GM12878 (cell line): ENCODE measurements around the gene COL25A1. TPM values are rescaled to one million over a fixed set of nuclear protein-coding genes. Genes with fewer than 3 reads are reported as not detected.

ENCODE experiments used
- ATAC-seq: fragments of 200-7000 bp; cut with Tn5 transposase; 3 replicates; pipeline ENCODE4 v1.9.1; 2020; ENCODE audit warnings: mild to moderate bottlenecking, moderate library complexity
- BruUV-seq: library from RNA; stranded (reverse); fragments of 400-500 nt; replicated peaks from 2 replicates; lab custom pipeline; 2021; lab: Mats Ljungman, UMichigan
- CTCF ChIA-PET: fragments of 300-600 bp; sonication (Branson Sonifier 250); formaldehyde crosslinking; extraction: SDS; loops from one replicate; lab custom pipeline; 2021; ENCODE audit warnings: inconsistent platforms; lab: Yijun Ruan, JAX
- POLR2A ChIA-PET: fragments of 350-600 bp; formaldehyde crosslinking; extraction: SDS; loops from one replicate; lab custom pipeline; 2021; ENCODE audit warnings: inconsistent platforms; lab: Charles Lee
- RAD21 ChIA-PET: fragments of 300-600 bp; sonication (Branson Sonifier 250); formaldehyde crosslinking; loops from one replicate; lab custom pipeline; 2023; ENCODE audit warnings: antibody characterized with exemption; ENCODE audit not compliant: unreplicated experiment; lab: Charles Lee
- SMC1A ChIA-PET: fragments of 300-600 bp; sonication (Branson Sonifier 250); formaldehyde crosslinking; loops from one replicate; lab custom pipeline; 2023; ENCODE audit not compliant: unreplicated experiment, uncharacterized antibody; lab: Charles Lee
- DNase-seq: peaks from one replicate; pipeline ENCODE4 v3.0.0-alpha.2; 2011; ENCODE audit warnings: low read depth, low spot score
- FAIRE-seq: peaks from 3 replicates; lab custom pipeline; 2011; peaks lifted over from hg19 to GRCh38; lab: Jason Lieb, UNC
- H2AFZ ChIP-seq: 2 replicates; pipeline ENCODE4 v1.6.0; 2011; ENCODE audit warnings: low read depth, low read length, control low read depth; ENCODE audit not compliant: control insufficient read depth
- H3K27ac ChIP-seq: 2 replicates; pipeline ENCODE4 v1.5.1; 2011; ENCODE audit warnings: control low read depth; ENCODE audit not compliant: control insufficient read depth, insufficient read depth
- H3K27me3 ChIP-seq, 2 experiments: replicated peaks in 1 of 2; 2 replicates each; pipeline versions ENCODE4 v1.6.0 to v1.6.1; 2011; ENCODE audit warnings: low read length in 1 of 2; ENCODE audit not compliant: control insufficient read depth in 2 of 2, insufficient read depth in 2 of 2
- H3K36me3 ChIP-seq, 2 experiments: 2 replicates each; pipeline ENCODE4 v1.5.1; 2011; ENCODE audit warnings: low read length in 1 of 2; ENCODE audit not compliant: control insufficient read depth in 2 of 2, insufficient read depth in 2 of 2
- H3K4me1 ChIP-seq: 2 replicates; pipeline ENCODE4 v1.6.1; 2011; ENCODE audit warnings: mild to moderate bottlenecking, low read length, moderate library complexity, mixed read lengths; ENCODE audit not compliant: control insufficient read depth, insufficient read depth
- H3K4me2 ChIP-seq: 2 replicates; pipeline ENCODE4 v1.6.0; 2011; ENCODE audit warnings: control low read depth; ENCODE audit not compliant: control insufficient read depth, insufficient read depth
- H3K4me3 ChIP-seq: fragments of 200-600 bp; sonication (generic); 2 replicates; pipeline ENCODE4 v1.5.1; 2016
- H3K79me2 ChIP-seq: 2 replicates; pipeline ENCODE4 v1.6.0; 2011; ENCODE audit warnings: low read length; ENCODE audit not compliant: control insufficient read depth, insufficient read depth
- H3K9ac ChIP-seq: 2 replicates; pipeline ENCODE4 v1.8.0; 2011; ENCODE audit warnings: low read length, control low read depth, mixed read lengths; ENCODE audit not compliant: control insufficient read depth, insufficient read depth
- H3K9me3 ChIP-seq: replicated peaks from 3 replicates; pipeline ENCODE4 v1.5.1; 2011; ENCODE audit warnings: mild to moderate bottlenecking, low read length; ENCODE audit not compliant: control insufficient read depth, insufficient read depth
- H4K20me1 ChIP-seq: 2 replicates; pipeline ENCODE4 v1.6.0; 2011; ENCODE audit not compliant: control insufficient read depth, insufficient read depth
- CBFB ChIP-seq: IDR thresholded peaks from 2 replicates; pipeline ENCODE4 v1.6.1; 2016; ENCODE audit warnings: antibody characterized with exemption, low read depth
- FOXK2 ChIP-seq: fragments of 450-650 bp; IDR thresholded peaks from 2 replicates; pipeline ENCODE4 v1.6.1; 2017; ENCODE audit warnings: mild to moderate bottlenecking, moderate library complexity
- MTA3 ChIP-seq: IDR thresholded peaks from 2 replicates; pipeline ENCODE4 v1.6.1; 2012; ENCODE audit warnings: low read length, inconsistent platforms, borderline replicate concordance
- NR2F1 ChIP-seq: fragments of 450-650 bp; conservative IDR thresholded peaks from 2 replicates; pipeline ENCODE4 v1.6.1; 2017; ENCODE audit warnings: mild to moderate bottlenecking
- PKNOX1 ChIP-seq: fragments of 450-650 bp; IDR thresholded peaks from 2 replicates; pipeline ENCODE4 v1.6.1; 2016; ENCODE audit warnings: mild to moderate bottlenecking
- RAD21 ChIP-seq: IDR thresholded peaks from 2 replicates; pipeline ENCODE4 v1.6.1; 2011; ENCODE audit warnings: mild to moderate bottlenecking, low read depth, low read length, moderate library complexity; ENCODE audit not compliant: insufficient read depth
- REST ChIP-seq: IDR thresholded peaks from 2 replicates; pipeline ENCODE4 v1.6.1; 2012; ENCODE audit warnings: mild to moderate bottlenecking, low read depth, low read length
- SMC3 ChIP-seq: IDR thresholded peaks from 2 replicates; pipeline ENCODE4 v1.6.1; 2011; ENCODE audit warnings: low read length, improper control_type of control experiment, borderline replicate concordance
- SUZ12 ChIP-seq: fragments of 200-600 bp; sonication (generic); IDR thresholded peaks from one replicate; pipeline ENCODE4 v1.6.1; 2018; ENCODE audit warnings: antibody characterized with exemption, mild to moderate bottlenecking; ENCODE audit not compliant: unreplicated experiment
- ZBED1 ChIP-seq: IDR thresholded peaks from 2 replicates; pipeline ENCODE4 v1.6.1; 2016; ENCODE audit warnings: borderline replicate concordance
- WGBS: methylation state at CpG from one replicate; pipeline ENCODE4 v1.1.6; 2016; ENCODE audit warnings: low lambda C conversion rate; ENCODE audit not compliant: insufficient replicate concordance, insufficient coverage; ENCODE audit errors: missing lambda C conversion rate; 5-methylcytosine and 5-hydroxymethylcytosine counted together
- in situ Hi-C: fragments of 300-500 bp; cut with MboI; formaldehyde crosslinking; loops from 9 replicates; pipeline ENCODE4 v1.14.3; 2018; ENCODE audit warnings: mixed read lengths
- intact Hi-C: fragments of 100-400 bp; cut with micrococcal nuclease; formaldehyde crosslinking; loops from one replicate; pipeline ENCODE4 v1.14.2; 2022; ENCODE audit not compliant: unreplicated experiment
- polyA plus RNA-seq, 11 experiments: library from polyadenylated mRNA; depleted of rRNA in 4 of 11; unstranded in 6 of 11; stranded (reverse) in 5 of 11; fragments of >200 nt; fragmentation: Nextera tagmentation in 4 of 11; fragmentation: Illumina TruSeq in 1 of 11; extraction: Ambion mirVana in 4 of 11; extraction: Trizol in 1 of 11; gene quantifications; 1 replicate in 1 of 11; 2 replicates in 10 of 11; pipeline versions ENCODE4 v1.2.1 to v1.2.3, GENCODE V29; 2011 to 2016; ENCODE audit warnings: inconsistent platforms in 2 of 11, missing spikeins in 2 of 11, low read depth in 1 of 11
- total RNA-seq, 4 experiments: library from RNA; depleted of rRNA in 3 of 4; stranded (reverse); fragments of >200 nt in 3 of 4; fragmentation: Illumina TruSeq in 1 of 4; extraction: Trizol in 1 of 4; gene quantifications; 2 replicates each; pipeline versions ENCODE4 v1.2.1 to v1.2.3, GENCODE V29; 2013 to 2021

COL25A1 gene
- total and polyA plus RNA-seq, 10 of the 15 experiments (the other 5 are each of a cell fraction or from before 2014, with no cell fraction given) = 0.01 to 0.26 (median 0.12) TPM; not detected in 6

GRCh38 chr4:109334129-109335105, 32.0 kb upstream of the COL25A1 start:
- ATAC-seq = no peak
- SMC1A ChIA-PET = interaction anchor here (0.6 to 1.5 kb wide), 5 partner anchors 10 to 41 kb away, joined by 3 to 4 read pairs (median 3); no protein-coding TSS in a partner anchor
- no peak overlapping the region for H2AFZ ChIP-seq
- no peak for FAIRE-seq
- no peaks in the 10 kb centered on the region for H3K9me3 ChIP-seq
- H3K4me1 ChIP-seq = no peaks in the 10 kb centered on the region
- H4K20me1 ChIP-seq = no peaks in the 10 kb centered on the region
- no peaks in the 10 kb centered on the region; a peak in 1 of 4 replicates for H3K27me3 ChIP-seq
- BruUV-seq = no TSS peak
- intact Hi-C loops = no loop called here
- in situ Hi-C loops = no loop called here
- WGBS = 26% methylated on average over 10 of the region's 10 CpGs
- no peaks in the 10 kb centered on the region for H3K79me2 ChIP-seq
- CTCF ChIA-PET = interaction anchor here (0.5 to 2.0 kb wide), 3 partner anchors 41 to 382 kb away, joined by 3 to 8 read pairs (median 4); no protein-coding TSS in a partner anchor
- POLR2A ChIA-PET = no interaction called here
- no peak overlapping the region for H3K4me2 ChIP-seq
- DNase-seq = no peak
- no peak overlapping the region for H3K27ac ChIP-seq
- TF ChIP-seq ZBED1 (no peak), MTA3 (no peak)
- RAD21 ChIA-PET = interaction anchor here (1.3 kb wide), 1 partner anchor 42 kb away, joined by 3 read pairs; no protein-coding TSS in a partner anchor
- H3K36me3 ChIP-seq = no peaks in the 10 kb centered on the region
- H3K4me3 ChIP-seq = no peak overlapping the region
- no peak overlapping the region for H3K9ac ChIP-seq

- 0% methylated on average over 2 of the region's 2 CpGs for WGBS
- H3K4me3 ChIP-seq = no peak overlapping the region
- no peaks in the 10 kb centered on the region for H4K20me1 ChIP-seq
- SMC1A ChIA-PET = interaction anchor here (0.9 to 1.5 kb wide), 3 partner anchors 33 to 40 kb away, joined by 3 to 4 read pairs (median 3); no protein-coding TSS in a partner anchor
- DNase-seq = no peak
- H2AFZ ChIP-seq = no peak overlapping the region
- peak; percentile 23 for FAIRE-seq
- no peaks in the 10 kb centered on the region for H3K79me2 ChIP-seq
- intact Hi-C loops (no loop called here), in situ Hi-C loops (no loop called here)
- no peaks in the 10 kb centered on the region for H3K4me1 ChIP-seq
- no peak overlapping the region for H3K9ac ChIP-seq
- H3K27me3 ChIP-seq = no peaks in the 10 kb centered on the region; a peak in 1 of 4 replicates
- no peaks in the 10 kb centered on the region for H3K9me3 ChIP-seq
- CTCF ChIA-PET = interaction anchor here (1.1 to 2.0 kb wide), 3 partner anchors 15 to 297 kb away, joined by 4 to 8 read pairs (median 6); no protein-coding TSS in a partner anchor
- RAD21 ChIA-PET = no interaction called here
- peak; percentile 82 for ATAC-seq
- BruUV-seq = no TSS peak
- H3K27ac ChIP-seq = no peak overlapping the region
- H3K36me3 ChIP-seq = no peaks in the 10 kb centered on the region
- no peak overlapping the region for H3K4me2 ChIP-seq
- POLR2A ChIA-PET = no interaction called here
- TF ChIP-seq SUZ12 (no peak), NR2F1 (no peak), SMC3 (peak; percentile 40; the same call in 1 of the 2 replicates), PKNOX1 (no peak), REST (no peak), FOXK2 (no peak), CBFB (no peak), RAD21 (peak; percentile 52)
Observed at GRCh38 chr4:109332926-109333464, 30.5 kb upstream of the COL25A1 start.
